Tibial nerve (tissue), 3 donors: Measurements from ENCODE around the gene LRRC49.

Experiments
- POLR2A ChIP-seq, 2 donors: fragments of 450-650 bp; IDR thresholded peaks; one replicate each; pipeline ENCODE4 v1.6.1; 2017; ENCODE audit warnings: antibody characterized with exemption in 2 of 2, mild to moderate bottlenecking in 2 of 2, moderate library complexity in 2 of 2
- TF ChIP-seq, protein P1 (sequence below), 5 experiments: fragments of 200-600 bp in 3 of 5; fragments of 450-650 bp in 2 of 5; sonication (generic) in 3 of 5; IDR thresholded peaks; one replicate each; pipeline ENCODE4 v1.5.1; 2016 to 2019; ENCODE audit warnings: antibody characterized with exemption in 5 of 5, mild to moderate bottlenecking in 3 of 5, moderate library complexity in 2 of 5

DNA sequence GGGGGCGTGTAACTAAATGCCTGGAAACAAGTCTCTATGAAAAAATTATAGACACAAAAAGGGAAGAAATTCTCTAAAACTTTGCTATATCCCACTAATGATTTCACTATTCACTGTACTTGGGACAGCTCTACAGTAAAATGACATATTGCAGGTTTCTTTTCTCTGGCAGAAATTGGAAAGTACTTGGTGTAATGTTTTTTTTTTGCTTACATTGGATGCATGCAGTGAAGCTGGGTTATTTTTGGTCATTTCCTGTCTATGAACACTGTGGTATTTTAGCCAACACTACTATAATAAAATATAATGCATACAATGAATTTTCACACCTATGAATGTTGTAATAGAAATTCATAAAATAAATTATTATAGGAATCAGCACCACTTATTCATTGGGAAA is 109.7 kb downstream of the LRRC49 start:
- TF ChIP-seq, protein P1, sequence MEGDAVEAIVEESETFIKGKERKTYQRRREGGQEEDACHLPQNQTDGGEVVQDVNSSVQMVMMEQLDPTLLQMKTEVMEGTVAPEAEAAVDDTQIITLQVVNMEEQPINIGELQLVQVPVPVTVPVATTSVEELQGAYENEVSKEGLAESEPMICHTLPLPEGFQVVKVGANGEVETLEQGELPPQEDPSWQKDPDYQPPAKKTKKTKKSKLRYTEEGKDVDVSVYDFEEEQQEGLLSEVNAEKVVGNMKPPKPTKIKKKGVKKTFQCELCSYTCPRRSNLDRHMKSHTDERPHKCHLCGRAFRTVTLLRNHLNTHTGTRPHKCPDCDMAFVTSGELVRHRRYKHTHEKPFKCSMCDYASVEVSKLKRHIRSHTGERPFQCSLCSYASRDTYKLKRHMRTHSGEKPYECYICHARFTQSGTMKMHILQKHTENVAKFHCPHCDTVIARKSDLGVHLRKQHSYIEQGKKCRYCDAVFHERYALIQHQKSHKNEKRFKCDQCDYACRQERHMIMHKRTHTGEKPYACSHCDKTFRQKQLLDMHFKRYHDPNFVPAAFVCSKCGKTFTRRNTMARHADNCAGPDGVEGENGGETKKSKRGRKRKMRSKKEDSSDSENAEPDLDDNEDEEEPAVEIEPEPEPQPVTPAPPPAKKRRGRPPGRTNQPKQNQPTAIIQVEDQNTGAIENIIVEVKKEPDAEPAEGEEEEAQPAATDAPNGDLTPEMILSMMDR (IDR thresholded peaks at IDR 0.05), result no peak
- TF ChIP-seq POLR2A (IDR thresholded peaks at IDR 0.05), result no peak
